Choroid plexus epithelial cell (primary cell): ENCODE results near the gene CST2.
"Not testable (repeated sequence)": the region's sequence is repeated elsewhere in the genome, so short reads cannot be mapped to it uniquely, and the experiment has no call there.

Experiments
- DNase-seq: peaks from one replicate; pipeline ENCODE4 v3.0.0-alpha.2; 2010; ENCODE audit warnings: low read depth
- H3K4me3 ChIP-seq: 2 replicates; pipeline ENCODE4 v1.5.1; 2011; ENCODE audit warnings: low read depth, mild to moderate bottlenecking, control low read depth, low read length, moderate library complexity
- TF ChIP-seq, protein P1 (sequence below): conservative IDR thresholded peaks from 2 replicates; pipeline ENCODE4 v1.5.1; 2011; ENCODE audit warnings: low read depth, mild to moderate bottlenecking, control low read depth, inconsistent platforms, low read length, moderate library complexity

The CST2 gene

DNA sequence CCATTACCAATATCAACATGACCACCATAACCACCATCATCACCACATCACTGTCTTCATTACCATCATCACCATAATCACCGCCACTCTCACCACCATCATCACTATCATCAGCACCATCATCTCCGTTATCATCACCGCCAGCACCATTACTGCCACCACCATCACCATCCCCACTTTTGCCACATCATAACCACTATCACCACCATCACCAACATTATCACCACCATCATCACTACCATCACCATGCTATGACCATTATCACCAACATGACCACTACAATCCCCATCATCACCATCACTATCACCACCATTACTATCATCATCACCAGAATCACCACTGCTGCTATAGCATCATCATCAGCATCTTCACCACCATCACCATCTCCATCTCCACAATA is 25.7 kb downstream of the CST2 start:
- TF ChIP-seq, protein P1, sequence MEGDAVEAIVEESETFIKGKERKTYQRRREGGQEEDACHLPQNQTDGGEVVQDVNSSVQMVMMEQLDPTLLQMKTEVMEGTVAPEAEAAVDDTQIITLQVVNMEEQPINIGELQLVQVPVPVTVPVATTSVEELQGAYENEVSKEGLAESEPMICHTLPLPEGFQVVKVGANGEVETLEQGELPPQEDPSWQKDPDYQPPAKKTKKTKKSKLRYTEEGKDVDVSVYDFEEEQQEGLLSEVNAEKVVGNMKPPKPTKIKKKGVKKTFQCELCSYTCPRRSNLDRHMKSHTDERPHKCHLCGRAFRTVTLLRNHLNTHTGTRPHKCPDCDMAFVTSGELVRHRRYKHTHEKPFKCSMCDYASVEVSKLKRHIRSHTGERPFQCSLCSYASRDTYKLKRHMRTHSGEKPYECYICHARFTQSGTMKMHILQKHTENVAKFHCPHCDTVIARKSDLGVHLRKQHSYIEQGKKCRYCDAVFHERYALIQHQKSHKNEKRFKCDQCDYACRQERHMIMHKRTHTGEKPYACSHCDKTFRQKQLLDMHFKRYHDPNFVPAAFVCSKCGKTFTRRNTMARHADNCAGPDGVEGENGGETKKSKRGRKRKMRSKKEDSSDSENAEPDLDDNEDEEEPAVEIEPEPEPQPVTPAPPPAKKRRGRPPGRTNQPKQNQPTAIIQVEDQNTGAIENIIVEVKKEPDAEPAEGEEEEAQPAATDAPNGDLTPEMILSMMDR = no peak
- no peak overlapping the region for H3K4me3 ChIP-seq
- DNase-seq = no peak

DNA sequence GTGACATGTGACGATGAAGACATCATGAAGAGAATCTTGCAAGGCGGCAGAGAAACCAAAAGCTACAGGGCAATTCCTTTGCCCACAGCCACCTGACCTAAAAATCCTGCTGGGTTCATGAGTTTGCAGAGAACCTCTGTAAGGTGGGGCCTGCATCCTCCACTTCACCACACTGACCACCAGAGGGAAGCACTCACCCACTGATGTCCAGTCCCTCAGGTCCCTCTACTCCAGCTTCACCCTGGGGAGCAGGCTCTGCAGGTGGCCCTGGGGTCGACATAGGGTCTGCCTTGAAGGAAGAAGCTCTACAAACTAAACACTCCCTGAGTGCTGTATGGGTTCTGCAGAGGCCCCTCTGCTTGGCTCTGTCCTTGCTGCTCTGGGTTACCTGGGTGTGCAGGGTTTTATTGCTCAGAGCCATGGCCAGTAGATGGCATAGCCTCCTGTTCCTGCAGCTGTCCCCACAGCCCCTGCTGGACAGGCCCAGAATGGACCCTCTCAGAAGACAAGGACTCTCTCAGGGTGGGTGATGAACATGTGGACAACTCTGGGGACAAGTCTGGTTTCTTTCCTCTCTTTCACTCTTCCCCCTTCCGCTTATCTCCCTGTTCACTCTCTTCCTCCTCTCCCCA is 27.2 kb downstream of the CST2 start:
- DNase-seq = peak; percentile 55

DNA sequence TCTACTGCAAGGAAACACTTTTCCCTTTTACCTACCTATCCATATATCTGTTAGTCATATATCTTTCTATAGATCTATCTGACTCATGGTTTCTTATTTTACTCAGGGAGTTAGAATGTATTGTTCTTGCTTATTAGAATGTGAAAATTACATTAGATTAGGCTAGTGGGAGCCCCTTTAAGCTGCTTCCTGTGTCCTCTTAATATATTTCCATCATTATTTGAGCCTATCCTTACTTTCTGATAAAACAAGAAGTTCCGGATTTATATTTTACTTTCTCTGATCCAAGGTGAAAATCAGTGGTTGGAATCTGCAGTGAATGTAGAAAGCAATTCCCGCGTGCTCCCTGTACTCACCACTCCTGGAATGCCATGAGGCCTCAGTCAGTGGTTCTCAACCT is 31.0 kb downstream of the CST2 start:
- TF ChIP-seq, protein P1 = no peak
- DNase-seq = no peak
- no peak overlapping the region for H3K4me3 ChIP-seq

More for the DNA sequence above, 27.2 kb downstream of the CST2 start:
- H3K4me3 ChIP-seq = not testable (repeated sequence)
- TF ChIP-seq, protein P1 = peak; percentile 67

DNA sequence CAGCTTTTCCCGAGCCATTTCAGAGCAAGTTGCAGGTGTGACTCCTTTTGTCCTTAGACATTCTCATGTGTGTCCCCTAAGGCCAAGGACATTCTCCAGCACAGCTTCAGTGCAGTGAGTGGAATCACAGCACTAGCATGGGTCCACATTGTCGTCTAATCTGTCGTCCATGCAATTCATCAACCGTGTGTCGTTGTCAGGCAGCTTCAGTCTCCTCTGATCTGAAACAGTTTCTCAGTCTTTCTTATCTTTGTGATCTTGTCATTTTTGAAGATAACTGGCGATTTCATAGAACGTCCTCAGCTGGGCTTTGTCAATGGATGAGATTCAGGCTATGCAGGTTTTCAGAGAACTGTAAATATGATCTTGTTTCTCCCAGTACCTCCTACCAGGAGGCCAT is 31.7 kb downstream of the CST2 start:
- TF ChIP-seq, protein P1 = no peak
- DNase-seq = no peak

DNA sequence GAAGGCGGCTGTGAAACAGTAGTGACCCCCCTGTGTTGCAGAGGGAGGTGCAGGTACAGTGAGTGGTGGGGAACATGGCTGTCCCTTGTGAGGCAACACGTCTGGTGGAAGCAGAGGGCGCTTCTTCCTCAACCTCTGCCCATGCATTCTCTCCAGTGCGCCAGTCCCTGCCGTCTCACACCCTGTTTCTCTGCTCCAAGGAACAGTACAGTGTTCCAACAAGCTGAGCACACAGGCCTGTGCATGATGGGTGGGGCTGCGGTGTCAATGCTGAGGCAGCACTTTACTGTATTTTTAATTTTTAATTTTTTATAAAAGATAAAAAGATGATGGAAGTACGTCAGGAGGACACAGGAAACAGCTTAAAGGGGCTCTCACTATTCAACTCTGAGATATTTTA is 32.5 kb downstream of the CST2 start:
- H3K4me3 ChIP-seq = no peak overlapping the region
- DNase-seq = no peak
- TF ChIP-seq, protein P1 = no peak

More for the DNA sequence above, 31.7 kb downstream of the CST2 start:
- H3K4me3 ChIP-seq = no peak overlapping the region

DNA sequence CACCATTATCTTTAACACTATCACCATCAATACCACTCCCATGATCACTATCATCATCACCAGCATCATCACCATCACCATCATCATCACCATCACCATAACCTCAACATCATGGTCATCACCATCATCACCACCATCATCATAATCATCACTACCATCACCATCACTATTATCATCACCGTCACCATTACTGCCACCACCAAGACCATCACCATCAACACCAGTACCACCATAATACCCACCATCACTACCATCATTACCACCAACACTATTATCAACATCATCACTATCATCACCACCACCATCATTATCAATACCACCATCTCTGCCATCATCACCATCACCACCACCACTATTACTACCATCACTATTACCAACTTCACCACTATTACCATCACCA is 43.1 kb downstream of the CST2 start:
- DNase-seq = no peak
- TF ChIP-seq, protein P1 = no peak
- no peak overlapping the region for H3K4me3 ChIP-seq

DNA sequence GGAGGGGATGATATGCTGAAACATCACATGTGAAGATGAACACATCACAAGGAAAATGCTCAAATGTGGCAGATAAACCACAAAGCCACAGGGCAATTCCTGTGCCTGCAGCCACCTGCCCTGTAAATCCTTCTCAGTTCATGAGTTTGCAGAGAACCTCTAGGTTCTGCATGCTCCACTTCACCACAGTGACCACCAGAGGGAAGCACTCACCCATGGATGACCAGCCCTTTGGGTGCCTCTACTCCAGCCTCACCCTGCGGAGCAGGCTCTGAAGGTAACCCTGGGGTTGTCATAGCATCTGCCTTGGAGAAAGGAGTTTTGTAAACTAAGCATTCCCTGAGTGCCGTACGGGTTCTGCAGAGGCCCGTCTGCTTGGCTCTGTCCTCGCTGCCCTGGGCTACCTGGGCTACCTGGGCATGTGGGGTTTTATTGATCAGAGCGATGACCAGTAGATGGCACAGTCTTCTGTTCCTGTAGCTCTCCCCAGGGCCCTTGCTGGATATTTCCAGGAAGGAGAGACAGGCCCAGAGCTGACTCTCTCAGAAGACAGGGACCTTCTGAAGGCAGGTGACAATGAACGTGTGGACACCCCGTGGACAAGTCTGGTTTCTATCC is 44.1 kb downstream of the CST2 start:
- DNase-seq = peak; percentile 64
- TF ChIP-seq, protein P1 = peak; percentile 76

DNA sequence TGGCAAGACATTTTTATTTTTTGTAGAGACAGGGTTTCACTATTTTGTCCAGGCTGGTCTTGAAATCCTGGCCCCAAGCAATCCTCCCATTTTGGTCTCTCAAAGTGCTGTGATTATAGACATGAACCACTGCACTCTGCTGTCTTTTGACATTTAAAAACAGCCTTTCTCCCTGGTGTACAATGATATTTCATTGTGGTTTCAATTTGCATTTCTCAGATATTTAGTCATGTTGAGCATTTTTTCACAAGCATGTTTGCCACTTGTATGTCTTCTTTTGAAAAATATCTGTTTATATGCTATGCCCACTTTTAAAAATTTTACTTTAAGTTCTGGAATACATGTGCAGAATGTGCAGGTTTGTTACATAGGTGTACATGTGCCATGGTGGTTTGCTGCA is 47.9 kb downstream of the CST2 start:
- DNase-seq = peak; percentile 61
- H3K4me3 ChIP-seq = not testable (repeated sequence)

More for the DNA sequence above, 44.1 kb downstream of the CST2 start:
- no peak overlapping the region for H3K4me3 ChIP-seq

DNA sequence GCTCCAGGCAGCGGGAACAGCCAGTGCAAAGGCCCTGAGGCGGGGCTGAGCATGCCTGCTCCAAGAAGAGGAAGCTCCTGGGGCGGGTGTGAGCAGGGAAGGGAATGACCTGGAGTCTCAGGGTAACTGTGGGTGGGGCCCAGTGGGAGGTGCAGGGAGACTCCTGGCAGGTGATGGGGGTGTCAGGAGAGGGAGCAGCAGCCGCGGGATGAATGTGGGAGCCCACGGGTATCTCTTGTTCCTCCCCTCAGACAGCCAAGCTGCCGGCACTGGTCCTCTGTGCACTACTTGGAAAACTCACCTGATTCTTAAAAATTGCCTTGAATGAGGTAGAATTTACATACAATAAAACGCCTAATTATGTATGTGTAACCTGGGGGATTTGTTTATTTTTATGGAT is 49.1 kb downstream of the CST2 start:
- H3K4me3 ChIP-seq, DNase-seq: not testable (repeated sequence)
